Measurements from ENCODE around the gene ETAA1.

Gene ETAA1

DNA sequence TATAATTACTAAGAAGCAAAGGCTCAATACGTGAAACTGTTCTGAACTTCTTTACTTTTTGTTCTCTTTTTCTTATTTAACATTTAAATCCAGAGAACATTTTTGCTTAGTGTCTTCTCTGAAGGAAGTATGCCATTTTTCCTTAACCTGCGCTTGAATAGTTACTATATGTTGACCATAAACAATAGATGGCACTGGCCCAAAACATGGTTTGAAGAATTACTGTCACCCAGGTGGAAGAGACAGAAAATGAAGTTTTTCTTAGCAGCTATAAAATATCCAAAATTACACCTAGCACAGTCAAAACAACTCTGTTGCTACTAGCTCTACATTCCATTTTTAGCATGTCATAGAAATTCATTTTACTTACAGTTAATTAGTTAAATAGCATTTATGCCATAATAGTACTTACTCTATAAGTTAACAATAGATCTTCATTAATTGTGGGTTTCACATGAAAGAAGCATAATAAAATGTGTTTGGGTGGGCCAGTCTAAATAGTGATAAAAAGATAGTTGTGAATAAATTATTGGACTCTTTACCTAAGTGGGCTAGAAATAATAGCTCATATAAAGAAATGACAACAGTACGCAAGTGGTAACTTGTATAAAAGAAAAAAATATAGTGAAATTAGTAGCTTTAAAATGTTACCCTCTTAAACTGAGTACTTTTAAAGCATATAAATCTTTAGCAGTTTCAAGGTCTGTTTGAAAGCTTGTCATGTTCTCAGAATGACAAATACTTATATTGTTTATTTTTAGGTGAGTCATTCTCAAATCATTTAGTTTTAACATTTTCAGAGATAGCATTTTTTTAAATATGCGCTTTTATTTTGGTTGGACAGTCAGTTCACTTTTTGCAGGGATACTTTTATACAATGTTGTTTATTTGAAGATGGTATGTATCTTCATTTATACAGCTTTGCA is 3.7 kb downstream of the ETAA1 start:
- Histone ChIP-seq H3K27ac (no peak overlapping the region), H3K9me3 (ENCODE audit: control insufficient read depth, low read length) (no peaks in the 10 kb centered on the region), H3K36me3 (ENCODE audit: control insufficient read depth, insufficient read depth, low read length) (no peaks in the 10 kb centered on the region), H3K4me1 (no peaks in the 10 kb centered on the region), H3K4me3 (ENCODE audit: low read depth, low read length) (no peak overlapping the region), H3K27me3 (ENCODE audit: control insufficient read depth, insufficient read depth, low read length) (no peaks in the 10 kb centered on the region), H3K79me2 (no peaks in the 10 kb centered on the region), H3K9ac (no peak overlapping the region), H3K4me2 (ENCODE audit: low read length) (no peak overlapping the region), H2AFZ (no peak overlapping the region)
- TF ChIP-seq, protein P1, sequence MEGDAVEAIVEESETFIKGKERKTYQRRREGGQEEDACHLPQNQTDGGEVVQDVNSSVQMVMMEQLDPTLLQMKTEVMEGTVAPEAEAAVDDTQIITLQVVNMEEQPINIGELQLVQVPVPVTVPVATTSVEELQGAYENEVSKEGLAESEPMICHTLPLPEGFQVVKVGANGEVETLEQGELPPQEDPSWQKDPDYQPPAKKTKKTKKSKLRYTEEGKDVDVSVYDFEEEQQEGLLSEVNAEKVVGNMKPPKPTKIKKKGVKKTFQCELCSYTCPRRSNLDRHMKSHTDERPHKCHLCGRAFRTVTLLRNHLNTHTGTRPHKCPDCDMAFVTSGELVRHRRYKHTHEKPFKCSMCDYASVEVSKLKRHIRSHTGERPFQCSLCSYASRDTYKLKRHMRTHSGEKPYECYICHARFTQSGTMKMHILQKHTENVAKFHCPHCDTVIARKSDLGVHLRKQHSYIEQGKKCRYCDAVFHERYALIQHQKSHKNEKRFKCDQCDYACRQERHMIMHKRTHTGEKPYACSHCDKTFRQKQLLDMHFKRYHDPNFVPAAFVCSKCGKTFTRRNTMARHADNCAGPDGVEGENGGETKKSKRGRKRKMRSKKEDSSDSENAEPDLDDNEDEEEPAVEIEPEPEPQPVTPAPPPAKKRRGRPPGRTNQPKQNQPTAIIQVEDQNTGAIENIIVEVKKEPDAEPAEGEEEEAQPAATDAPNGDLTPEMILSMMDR (IDR thresholded peaks at IDR 0.05) = no peak

DNA sequence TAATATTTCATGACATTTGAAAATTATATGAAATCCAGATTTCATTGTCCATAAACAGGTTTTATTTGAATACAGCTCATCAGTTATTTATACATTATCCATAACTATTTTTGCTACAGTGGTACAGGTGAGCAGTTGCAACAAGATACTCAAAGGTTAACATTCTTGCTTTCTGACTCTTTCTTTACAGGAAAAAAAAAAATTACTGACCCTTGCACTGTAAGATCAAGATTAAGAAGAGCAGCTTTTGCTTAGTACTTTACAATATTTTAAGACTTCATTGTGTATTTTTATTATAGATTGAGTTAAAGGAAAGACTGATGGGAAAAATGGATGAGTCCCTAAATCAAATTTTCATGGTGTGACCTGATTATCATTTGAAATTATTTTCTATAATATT is 11.2 kb downstream of the ETAA1 start:
- Histone ChIP-seq H3K4me2 (ENCODE audit: low read length) (no peak overlapping the region), H3K9me3 (ENCODE audit: control insufficient read depth, low read length) (no peaks in the 10 kb centered on the region), H3K4me3 (ENCODE audit: low read depth, low read length) (no peak overlapping the region), H3K79me2 (no peaks in the 10 kb centered on the region), H3K27me3 (ENCODE audit: control insufficient read depth, insufficient read depth, low read length) (no peaks in the 10 kb centered on the region), H3K4me1 (no peaks in the 10 kb centered on the region), H3K36me3 (ENCODE audit: control insufficient read depth, insufficient read depth, low read length) (no peaks in the 10 kb centered on the region), H3K27ac (no peak overlapping the region), H3K9ac (no peak overlapping the region), H2AFZ (no peak overlapping the region)
- TF ChIP-seq, protein P1 (IDR thresholded peaks at IDR 0.05) = no peak

DNA sequence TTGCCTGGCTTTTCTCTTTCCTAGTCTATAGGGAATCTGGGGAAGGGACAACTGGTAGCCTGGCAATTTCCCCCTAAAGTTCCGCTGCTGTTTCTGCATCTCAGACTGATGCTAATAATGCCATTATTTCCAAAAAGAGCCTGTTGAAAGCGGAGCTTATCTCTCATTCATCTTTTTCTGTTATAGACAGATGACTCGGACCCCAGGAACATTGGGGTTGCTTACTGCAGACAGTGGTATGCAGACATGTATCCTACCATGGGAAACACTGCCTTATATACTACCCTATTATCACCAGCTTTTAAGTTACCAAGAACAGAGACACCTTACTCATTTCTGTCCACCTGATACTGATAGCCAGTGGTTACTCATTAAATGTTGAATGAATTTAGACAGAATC is 15.3 kb downstream of the ETAA1 start:
- H3K27me3 ChIP-seq (ENCODE audit: control insufficient read depth, insufficient read depth, low read length) = no peaks in the 10 kb centered on the region
- no peak overlapping the region for H3K4me3 ChIP-seq (ENCODE audit: low read depth, low read length)
- H3K36me3 ChIP-seq (ENCODE audit: control insufficient read depth, insufficient read depth, low read length) = no peaks in the 10 kb centered on the region
- no peaks in the 10 kb centered on the region for H3K4me1 ChIP-seq
- no peaks in the 10 kb centered on the region for H3K79me2 ChIP-seq
- no peak overlapping the region for H3K27ac ChIP-seq
- no peak overlapping the region for H2AFZ ChIP-seq
- H3K9ac ChIP-seq = no peak overlapping the region
- TF ChIP-seq, protein P1 (IDR thresholded peaks at IDR 0.05) = no peak
- H3K4me2 ChIP-seq (ENCODE audit: low read length) = no peak overlapping the region
- H3K9me3 ChIP-seq (ENCODE audit: control insufficient read depth, low read length) = no peaks in the 10 kb centered on the region

DNA sequence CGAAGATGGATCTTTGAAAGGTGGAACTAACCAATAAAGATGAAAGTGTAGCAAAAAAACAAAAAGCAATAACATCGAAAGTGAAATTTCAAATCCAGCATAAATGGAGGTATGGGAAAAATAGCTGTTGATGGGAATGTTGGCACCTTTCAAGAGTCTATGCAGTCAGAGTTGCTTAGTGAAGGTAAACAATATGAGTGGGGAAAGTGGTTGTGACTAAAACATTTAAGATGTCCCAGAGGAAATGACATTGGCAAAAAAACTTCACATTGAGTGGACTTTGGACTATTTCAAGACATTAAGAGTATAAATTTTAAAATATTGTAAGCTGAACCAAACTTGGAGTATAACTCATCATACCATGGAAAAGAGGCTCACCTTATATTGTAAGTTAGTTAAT is 17.7 kb downstream of the ETAA1 start:
- TF ChIP-seq, protein P1 (IDR thresholded peaks at IDR 0.05) = no peak
- Histone ChIP-seq H3K9ac (no peak overlapping the region), H3K36me3 (ENCODE audit: control insufficient read depth, insufficient read depth, low read length) (no peaks in the 10 kb centered on the region), H3K79me2 (no peaks in the 10 kb centered on the region), H3K4me2 (ENCODE audit: low read length) (no peak overlapping the region), H2AFZ (no peak overlapping the region), H3K27ac (no peak overlapping the region), H3K4me3 (ENCODE audit: low read depth, low read length) (no peak overlapping the region), H3K4me1 (no peaks in the 10 kb centered on the region), H3K9me3 (ENCODE audit: control insufficient read depth, low read length) (no peaks in the 10 kb centered on the region), H3K27me3 (ENCODE audit: control insufficient read depth, insufficient read depth, low read length) (no peaks in the 10 kb centered on the region)

DNA sequence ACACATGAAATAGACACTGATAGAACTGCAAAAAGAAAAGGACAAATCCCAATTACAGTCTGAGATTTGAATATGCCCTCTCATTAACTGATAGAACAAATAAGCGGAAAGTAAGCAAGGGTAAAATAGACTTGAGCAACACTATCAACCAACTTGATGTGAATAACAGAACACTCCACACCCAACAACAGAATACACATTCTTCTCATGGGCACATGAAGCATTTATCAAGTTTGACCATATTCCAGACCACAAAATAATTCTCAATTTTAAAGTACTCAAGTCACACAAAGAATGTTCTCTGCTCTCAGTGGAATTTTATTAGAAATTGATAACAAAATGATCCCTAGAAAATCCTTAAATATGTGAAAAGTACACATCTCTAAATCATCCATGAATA is 19.0 kb downstream of the ETAA1 start:
- TF ChIP-seq, protein P1 (IDR thresholded peaks at IDR 0.05) = no peak
- Histone ChIP-seq H3K79me2 (no peaks in the 10 kb centered on the region), H3K4me3 (ENCODE audit: low read depth, low read length) (no peak overlapping the region), H3K9ac (no peak overlapping the region), H2AFZ (no peak overlapping the region), H3K27ac (no peak overlapping the region), H3K27me3 (ENCODE audit: control insufficient read depth, insufficient read depth, low read length) (no peaks in the 10 kb centered on the region), H3K36me3 (ENCODE audit: control insufficient read depth, insufficient read depth, low read length) (no peaks in the 10 kb centered on the region), H3K4me1 (no peaks in the 10 kb centered on the region), H3K4me2 (ENCODE audit: low read length) (no peak overlapping the region), H3K9me3 (ENCODE audit: control insufficient read depth, low read length) (no peaks in the 10 kb centered on the region)
